Tibial nerve (tissue), 4 donors: ENCODE measurements around the gene ARHGEF26. TPM values are rescaled to one million over a fixed set of nuclear protein-coding genes. Genes with fewer than 3 reads are reported as not detected.

Experiments
- DNase-seq, 2 donors: peaks; one replicate each; pipeline ENCODE4 v3.0.0-alpha.2; 2019; ENCODE audit warnings: low spot score in 2 of 2
- H3K27ac ChIP-seq, 4 donors: fragments of 200-600 bp; sonication (generic) in 3 of 4; one replicate each; pipeline ENCODE4 v1.5.1; 2017 to 2019; ENCODE audit warnings: mild to moderate bottlenecking in 1 of 4
- H3K27me3 ChIP-seq, 2 donors: fragments of 200-600 bp; sonication (generic) in 1 of 2; one replicate each; pipeline versions ENCODE4 v1.5.1 to v1.6.0; 2017 to 2019
- H3K36me3 ChIP-seq, 3 donors: fragments of 200-600 bp; sonication (generic); one replicate each; pipeline ENCODE4 v1.5.1; 2018 to 2019
- H3K4me1 ChIP-seq, 4 donors: fragments of 200-600 bp; sonication (generic) in 3 of 4; one replicate each; pipeline ENCODE4 v1.5.1; 2017 to 2019
- H3K4me3 ChIP-seq, 4 donors: fragments of 200-600 bp; sonication (generic) in 3 of 4; one replicate each; pipeline ENCODE4 v1.5.1; 2017 to 2019; ENCODE audit warnings: mild to moderate bottlenecking in 1 of 4, moderate library complexity in 1 of 4
- H3K9me3 ChIP-seq, 4 donors: fragments of 200-600 bp; sonication (generic) in 3 of 4; one replicate each; pipeline ENCODE4 v1.5.1; 2017 to 2019
- EP300 ChIP-seq, 2 donors: sonication (generic); formaldehyde crosslinking; IDR thresholded peaks; one replicate each; pipeline ENCODE4 v1.6.1; 2017; ENCODE audit warnings: antibody characterized with exemption in 2 of 2, mild to moderate bottlenecking in 1 of 2
- POLR2A ChIP-seq, 2 donors: fragments of 450-650 bp; IDR thresholded peaks; one replicate each; pipeline ENCODE4 v1.6.1; 2017; ENCODE audit warnings: antibody characterized with exemption in 2 of 2, mild to moderate bottlenecking in 2 of 2, moderate library complexity in 2 of 2
- WGBS, 2 donors: methylation state at CpG; one replicate each; pipeline ENCODE4 v1.1.5; 2018; 5-methylcytosine and 5-hydroxymethylcytosine counted together
- total RNA-seq, 4 donors: library from RNA; depleted of rRNA; stranded (reverse); fragments of >200 nt; gene quantifications; one replicate each; pipeline ENCODE4 v1.1.0, GENCODE V29; 2016
- TF ChIP-seq, protein P1 (sequence below), 5 experiments: fragments of 200-600 bp in 3 of 5; fragments of 450-650 bp in 2 of 5; sonication (generic) in 3 of 5; IDR thresholded peaks; one replicate each; pipeline ENCODE4 v1.5.1; 2016 to 2019; ENCODE audit warnings: antibody characterized with exemption in 5 of 5, mild to moderate bottlenecking in 3 of 5, moderate library complexity in 2 of 5

The ARHGEF26 gene
- total RNA-seq, 4 donors from 2014 or later = 44.7 to 82.8 (median 64.4) TPM

- TF ChIP-seq EP300 (IDR thresholded peaks at IDR 0.05) = no peak
- no peak for TF ChIP-seq POLR2A (IDR thresholded peaks at IDR 0.05)
- TF ChIP-seq, protein P1, sequence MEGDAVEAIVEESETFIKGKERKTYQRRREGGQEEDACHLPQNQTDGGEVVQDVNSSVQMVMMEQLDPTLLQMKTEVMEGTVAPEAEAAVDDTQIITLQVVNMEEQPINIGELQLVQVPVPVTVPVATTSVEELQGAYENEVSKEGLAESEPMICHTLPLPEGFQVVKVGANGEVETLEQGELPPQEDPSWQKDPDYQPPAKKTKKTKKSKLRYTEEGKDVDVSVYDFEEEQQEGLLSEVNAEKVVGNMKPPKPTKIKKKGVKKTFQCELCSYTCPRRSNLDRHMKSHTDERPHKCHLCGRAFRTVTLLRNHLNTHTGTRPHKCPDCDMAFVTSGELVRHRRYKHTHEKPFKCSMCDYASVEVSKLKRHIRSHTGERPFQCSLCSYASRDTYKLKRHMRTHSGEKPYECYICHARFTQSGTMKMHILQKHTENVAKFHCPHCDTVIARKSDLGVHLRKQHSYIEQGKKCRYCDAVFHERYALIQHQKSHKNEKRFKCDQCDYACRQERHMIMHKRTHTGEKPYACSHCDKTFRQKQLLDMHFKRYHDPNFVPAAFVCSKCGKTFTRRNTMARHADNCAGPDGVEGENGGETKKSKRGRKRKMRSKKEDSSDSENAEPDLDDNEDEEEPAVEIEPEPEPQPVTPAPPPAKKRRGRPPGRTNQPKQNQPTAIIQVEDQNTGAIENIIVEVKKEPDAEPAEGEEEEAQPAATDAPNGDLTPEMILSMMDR (IDR thresholded peaks at IDR 0.05) = no peak
- no peak for DNase-seq
- H3K9me3 ChIP-seq = no peaks in the 10 kb centered on the region
- no peak overlapping the region for H3K4me3 ChIP-seq
- H3K4me1 ChIP-seq = peaks cover 0 to 3% (median 0%) of the 10 kb centered on the region in 4 donors
- H3K27ac ChIP-seq = no peak overlapping the region
- 97 to 100% methylated on average over 5 of the region's 5 CpGs for WGBS, 2 donors
- no peaks in the 10 kb centered on the region for H3K27me3 ChIP-seq
- peaks cover 0 to 89% (median 16%) of the 10 kb centered on the region in 3 donors for H3K36me3 ChIP-seq
These were observed 169.0 kb downstream of the ARHGEF26 start for GRCh38 chr3:154290187-154290586.

DNA sequence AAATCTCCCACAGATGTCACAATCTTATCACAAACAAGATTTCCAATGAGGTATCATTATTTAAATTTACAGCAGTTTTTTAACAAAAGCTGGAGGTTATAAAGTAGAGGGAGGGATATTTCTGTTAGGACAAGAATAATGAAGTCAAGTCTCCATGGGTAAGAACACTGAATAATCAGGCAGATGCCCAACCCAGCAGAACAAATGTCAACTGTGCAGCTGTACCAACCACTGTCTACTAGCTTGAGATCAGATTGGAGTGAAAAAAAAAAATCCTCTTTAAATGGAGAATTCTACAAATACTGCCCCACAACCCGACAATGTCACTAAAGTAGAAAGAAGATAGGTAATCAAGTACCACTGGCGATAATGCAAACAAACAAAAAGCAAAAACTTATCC lies 172.8 kb downstream of the ARHGEF26 start:
- WGBS, 2 donors = 93 to 95% methylated on average over 2 of the region's 2 CpGs
- TF ChIP-seq, protein P1 (IDR thresholded peaks at IDR 0.05) = no peak
- TF ChIP-seq EP300 (IDR thresholded peaks at IDR 0.05) = no peak
- no peak for TF ChIP-seq POLR2A (IDR thresholded peaks at IDR 0.05)

DNA sequence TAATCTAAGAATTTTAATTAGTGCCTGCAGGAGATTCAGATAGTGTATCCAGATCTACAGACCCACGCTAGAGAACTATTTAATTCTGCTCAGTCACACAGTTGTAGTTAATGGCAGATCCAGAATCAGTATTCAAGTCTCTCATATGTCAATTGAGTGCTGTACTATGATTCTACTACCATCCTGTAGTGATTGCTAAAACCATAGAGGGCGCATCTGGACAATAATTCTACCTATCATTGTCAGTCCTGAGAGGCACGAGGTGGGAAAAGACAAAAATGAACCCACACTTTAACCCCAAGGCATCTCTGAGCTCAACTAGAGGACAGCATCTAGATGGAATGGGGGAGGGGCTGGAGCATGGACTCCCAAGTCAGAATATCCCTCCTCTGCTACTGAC lies 180.4 kb downstream of the ARHGEF26 start:
- H3K36me3 ChIP-seq = peaks cover 0 to 89% (median 23%) of the 10 kb centered on the region in 3 donors

More for the DNA sequence above, 172.8 kb downstream of the ARHGEF26 start:
- Histone ChIP-seq H3K4me3 (no peak overlapping the region), H3K9me3 (no peaks in the 10 kb centered on the region), H3K27me3 (no peaks in the 10 kb centered on the region), H3K27ac (no peak overlapping the region), H3K36me3 (peaks cover 0 to 86% (median 23%) of the 10 kb centered on the region in 3 donors), H3K4me1 (no peaks in the 10 kb centered on the region)
- DNase-seq = no peak

GRCh38 chr3:154304116-154304786 lies 183.1 kb downstream of the ARHGEF26 start:
- Histone ChIP-seq H3K4me3 (no peak overlapping the region), H3K27me3 (no peaks in the 10 kb centered on the region), H3K9me3 (no peaks in the 10 kb centered on the region), H3K4me1 (peaks cover 0 to 14% (median 0%) of the 10 kb centered on the region in 4 donors), H3K27ac (no peak overlapping the region), H3K36me3 (peaks cover 0 to 80% (median 16%) of the 10 kb centered on the region in 3 donors)
- DNase-seq = no peak
- TF ChIP-seq EP300 (IDR thresholded peaks at IDR 0.05) = no peak
- TF ChIP-seq, protein P1 (IDR thresholded peaks at IDR 0.05) = no peak
- TF ChIP-seq POLR2A (IDR thresholded peaks at IDR 0.05) = no peak

More for the DNA sequence above, 180.4 kb downstream of the ARHGEF26 start:
- Histone ChIP-seq H3K4me3 (no peak overlapping the region), H3K27ac (no peak overlapping the region), H3K27me3 (no peaks in the 10 kb centered on the region), H3K9me3 (no peaks in the 10 kb centered on the region), H3K4me1 (no peaks in the 10 kb centered on the region)
- TF ChIP-seq, protein P1 (IDR thresholded peaks at IDR 0.05) = no peak
- TF ChIP-seq EP300 (IDR thresholded peaks at IDR 0.05) (no peak), POLR2A (IDR thresholded peaks at IDR 0.05) (no peak)
- no peak for DNase-seq
- 86 to 88% methylated on average over 3 of the region's 3 CpGs for WGBS, 2 donors

GRCh38 chr3:154304936-154305335 lies 183.7 kb downstream of the ARHGEF26 start:
- no peak for DNase-seq
- peaks cover 0 to 14% (median 0%) of the 10 kb centered on the region in 4 donors for H3K4me1 ChIP-seq
- H3K27ac ChIP-seq = no peak overlapping the region
- WGBS, 2 donors = 94 to 95% methylated on average over 3 of the region's 3 CpGs
- H3K27me3 ChIP-seq = no peaks in the 10 kb centered on the region
- TF ChIP-seq POLR2A (IDR thresholded peaks at IDR 0.05) = no peak
- TF ChIP-seq, protein P1 (IDR thresholded peaks at IDR 0.05) = no peak
- no peak for TF ChIP-seq EP300 (IDR thresholded peaks at IDR 0.05)
- H3K4me3 ChIP-seq = no peak overlapping the region
- peaks cover 0 to 73% (median 16%) of the 10 kb centered on the region in 3 donors for H3K36me3 ChIP-seq
- no peaks in the 10 kb centered on the region for H3K9me3 ChIP-seq
